GM10847 (cell line): ENCODE results near the gene FAM47C.
"Not testable (repeated sequence)": the region's sequence is repeated elsewhere in the genome, so short reads cannot be mapped to it uniquely, and the experiment has no call there.

Source experiments
- POLR2A ChIP-seq: IDR thresholded peaks from 2 replicates; pipeline ENCODE4 v1.6.1; 2011; ENCODE audit not compliant: insufficient read length; ENCODE audit errors: extremely low read depth

Gene FAM47C

GRCh38 chrX:37008182-37008581 lies at the start of gene FAM47C:
TSS of gene FAM47C (plus strand) at chrX:37008366. CDS start at chrX:37008411, 45 bp downstream.
- not testable (repeated sequence) for TF ChIP-seq POLR2A

GRCh38 chrX:36961590-36961989 lies 46.6 kb upstream of the FAM47C start:
- no peak for TF ChIP-seq POLR2A

- TF ChIP-seq POLR2A, result no peak
These were observed 44.9 kb upstream of the FAM47C start for GRCh38 chrX:36963069-36963808.

GRCh38 chrX:36963852-36964251 lies 44.3 kb upstream of the FAM47C start:
- TF ChIP-seq POLR2A, result no peak

- no peak for TF ChIP-seq POLR2A
These were observed 34.6 kb upstream of the FAM47C start for GRCh38 chrX:36973575-36973974.

- no peak for TF ChIP-seq POLR2A
These were observed 33.3 kb upstream of the FAM47C start for GRCh38 chrX:36974911-36975310.

- no peak for TF ChIP-seq POLR2A
These were observed 29.3 kb upstream of the FAM47C start for GRCh38 chrX:36978886-36979285.

GRCh38 chrX:36983831-36984230 lies 24.3 kb upstream of the FAM47C start:
- no peak for TF ChIP-seq POLR2A

GRCh38 chrX:36986231-36986630 lies 21.9 kb upstream of the FAM47C start:
- no peak for TF ChIP-seq POLR2A

GRCh38 chrX:37000140-37000539 lies 8.0 kb upstream of the FAM47C start:
- TF ChIP-seq POLR2A, result no peak

- TF ChIP-seq POLR2A, result no peak
These were observed 2.3 kb downstream of the FAM47C start for GRCh38 chrX:37010496-37010895.

GRCh38 chrX:37047776-37048175 lies 39.6 kb downstream of the FAM47C start:
- TF ChIP-seq POLR2A, result no peak

- TF ChIP-seq POLR2A, result no peak
These were observed 52.8 kb downstream of the FAM47C start for GRCh38 chrX:37060999-37061398.
